CD4-positive, CD25-positive, alpha-beta regulatory T cell (primary cell): ENCODE measurements around the gene SCGB1D4. TPM values are rescaled to one million over a fixed set of nuclear protein-coding genes. Genes with fewer than 3 reads are reported as not detected.
"Not testable (repeated sequence)": the region's sequence is repeated elsewhere in the genome, so short reads cannot be mapped to it uniquely, and the experiment has no call there.

Experiments
- ATAC-seq, 2 donors: fragments of 150-1000 bp; cut with Tn5 transposase; one replicate each; pipeline ENCODE4 v1.10.0; 2021; ENCODE audit warnings: low read depth in 2 of 2, moderate number of reproducible peaks in 2 of 2, moderate library complexity in 1 of 2
- DNase-seq, 3 donors: peaks; one replicate each; pipeline versions ENCODE4 v3.0.0 to v3.0.0-alpha.2; 2012 to 2022; ENCODE audit warnings: mixed read lengths in 1 of 3
- H3K27ac ChIP-seq: one replicate; pipeline ENCODE4 v1.7.0; 2013; ENCODE audit warnings: mild to moderate bottlenecking, low read length; ENCODE audit not compliant: insufficient read depth, poor library complexity, severe bottlenecking
- H3K27me3 ChIP-seq: one replicate; pipeline ENCODE4 v1.7.0; 2013; ENCODE audit warnings: low read length; ENCODE audit not compliant: control insufficient read depth, insufficient read depth
- H3K36me3 ChIP-seq: one replicate; pipeline ENCODE4 v1.7.0; 2013; ENCODE audit warnings: mild to moderate bottlenecking, low read length, moderate library complexity; ENCODE audit not compliant: control insufficient read depth, insufficient read depth
- H3K4me1 ChIP-seq: 2 replicates; pipeline ENCODE4 v1.7.0; 2013; ENCODE audit warnings: mild to moderate bottlenecking, low read length; ENCODE audit not compliant: insufficient read depth, control insufficient read depth, poor library complexity, severe bottlenecking
- H3K4me3 ChIP-seq: one replicate; pipeline ENCODE4 v1.7.0; 2013; ENCODE audit warnings: low read depth, mild to moderate bottlenecking, low read length, moderate library complexity
- H3K9me3 ChIP-seq, 2 experiments: 1 replicate in 1 of 2; 2 replicates in 1 of 2; pipeline ENCODE4 v1.7.0; 2013; ENCODE audit warnings: low read length in 2 of 2, mild to moderate bottlenecking in 1 of 2, moderate library complexity in 1 of 2; ENCODE audit not compliant: control insufficient read depth in 2 of 2
- H3K27ac Mint-ChIP-seq, 3 donors: one replicate each; pipeline ENCODE4 v1.8.0; 2020 to 2022; ENCODE audit warnings: mild to moderate bottlenecking in 3 of 3, mixed read lengths in 3 of 3, moderate library complexity in 2 of 3
- H3K27me3 Mint-ChIP-seq: one replicate; pipeline ENCODE4 v1.8.0; 2022; ENCODE audit warnings: mild to moderate bottlenecking, mixed read lengths
- H3K36me3 Mint-ChIP-seq: one replicate; pipeline ENCODE4 v1.8.0; 2020; ENCODE audit warnings: mixed read lengths
- H3K4me1 Mint-ChIP-seq, 4 donors: one replicate each; pipeline ENCODE4 v1.8.0; 2020 to 2022; ENCODE audit warnings: mixed read lengths in 4 of 4, mild to moderate bottlenecking in 1 of 4
- H3K4me3 Mint-ChIP-seq, 4 donors: one replicate each; pipeline ENCODE4 v1.8.0; 2020 to 2022; ENCODE audit warnings: mild to moderate bottlenecking in 4 of 4, mixed read lengths in 4 of 4, moderate library complexity in 3 of 4
- H3K9me3 Mint-ChIP-seq, 7 donors: one replicate each; pipeline ENCODE4 v1.8.0; 2020 to 2022; ENCODE audit warnings: mixed read lengths in 7 of 7, mild to moderate bottlenecking in 3 of 7, moderate library complexity in 2 of 7
- polyA plus RNA-seq, 4 donors: library from polyadenylated mRNA; unstranded; fragments of 300-500 nt; fragmentation: Illumina TruSeq; gene quantifications; one replicate each; pipeline ENCODE4 v1.2.3, GENCODE V29; 2021
- total RNA-seq: library from RNA; stranded (reverse); gene quantifications from one replicate; pipeline ENCODE4 v1.2.3, GENCODE V29; 2022

Gene SCGB1D4
- total RNA-seq (not detected), polyA plus RNA-seq (not detected)

- no peak within 1 kb of the TSS for H3K4me3 Mint-ChIP-seq
- H3K9me3 ChIP-seq: no peaks in the 10 kb centered on the region
- no peaks in the 10 kb centered on the region for H3K36me3 Mint-ChIP-seq
- H3K4me1 ChIP-seq: no peaks in the 10 kb centered on the region
- H3K27ac ChIP-seq: no peak within 1 kb of the TSS
- no peak within 1 kb of the TSS for H3K4me3 ChIP-seq
- H3K36me3 ChIP-seq: no peaks in the 10 kb centered on the region
- H3K27ac Mint-ChIP-seq: no peak within 1 kb of the TSS
- H3K27me3 ChIP-seq: peaks cover 7% of the 10 kb centered on the region
- no peak for ATAC-seq
- no peaks in the 10 kb centered on the region for H3K9me3 Mint-ChIP-seq
- no peak for DNase-seq
- H3K27me3 Mint-ChIP-seq: peaks cover 25% of the 10 kb centered on the region
- no peaks in the 10 kb centered on the region for H3K4me1 Mint-ChIP-seq
Measured at GRCh38 chr11:62298975-62299374, at the start of gene SCGB1D4. Gene SCGB1D4, minus strand, starts transcription at chr11:62299075. Its CDS starts 65 bp downstream, at chr11:62299010.

GRCh38 chr11:62345861-62346260 is 47.0 kb upstream of the SCGB1D4 start:
- Mint-ChIP-seq H3K36me3 (no peaks in the 10 kb centered on the region), H3K4me1 (no peaks in the 10 kb centered on the region), H3K27ac (no peak overlapping the region), H3K4me3 (no peak overlapping the region), H3K27me3 (peaks cover 12% of the 10 kb centered on the region), H3K9me3 (no peaks in the 10 kb centered on the region)
- no peaks in the 10 kb centered on the region for H3K9me3 ChIP-seq
- ATAC-seq: no peak
- H3K27ac ChIP-seq: no peak overlapping the region
- no peak for DNase-seq
- H3K4me3 ChIP-seq: no peak overlapping the region
- no peaks in the 10 kb centered on the region for H3K27me3 ChIP-seq
- H3K4me1 ChIP-seq: no peaks in the 10 kb centered on the region
- no peaks in the 10 kb centered on the region for H3K36me3 ChIP-seq

- Histone ChIP-seq H3K4me3 (no peak overlapping the region), H3K36me3 (no peaks in the 10 kb centered on the region), H3K9me3 (no peaks in the 10 kb centered on the region), H3K27ac (no peak overlapping the region), H3K27me3 (peaks cover under 1% of the 10 kb centered on the region), H3K4me1 (no peaks in the 10 kb centered on the region)
- H3K27me3 Mint-ChIP-seq: peaks cover 17% of the 10 kb centered on the region
- no peaks in the 10 kb centered on the region for H3K36me3 Mint-ChIP-seq
- H3K4me1 Mint-ChIP-seq: peaks cover 0 to 3% (median 0%) of the 10 kb centered on the region in 4 donors
- ATAC-seq (no peak), DNase-seq (no peak)
- H3K4me3 Mint-ChIP-seq: no peak overlapping the region
- no peak overlapping the region for H3K27ac Mint-ChIP-seq
- H3K9me3 Mint-ChIP-seq: no peaks in the 10 kb centered on the region
Measured at GRCh38 chr11:62344210-62344609, 45.3 kb upstream of the SCGB1D4 start.

- H3K9me3 ChIP-seq, H3K36me3 ChIP-seq, H3K27ac ChIP-seq, ATAC-seq, H3K4me3 Mint-ChIP-seq, H3K4me3 ChIP-seq, H3K27me3 ChIP-seq, H3K27ac Mint-ChIP-seq, H3K36me3 Mint-ChIP-seq, H3K4me1 ChIP-seq, DNase-seq, H3K4me1 Mint-ChIP-seq, H3K9me3 Mint-ChIP-seq: not testable (repeated sequence)
- H3K27me3 Mint-ChIP-seq: peaks cover 21% of the 10 kb centered on the region
Measured at GRCh38 chr11:62343646-62344190, 44.8 kb upstream of the SCGB1D4 start.

- H3K27ac Mint-ChIP-seq: no peak overlapping the region
- no peak overlapping the region for H3K27ac ChIP-seq
- H3K27me3 ChIP-seq: peaks cover 12% of the 10 kb centered on the region
- no peaks in the 10 kb centered on the region for H3K36me3 ChIP-seq
- no peak for ATAC-seq
- no peak for DNase-seq
- peaks cover 0 to under 1% (median 0%) of the 10 kb centered on the region in 7 donors for H3K9me3 Mint-ChIP-seq
- H3K27me3 Mint-ChIP-seq: peaks cover 40% of the 10 kb centered on the region
- no peaks in the 10 kb centered on the region for H3K36me3 Mint-ChIP-seq
- peaks cover 13% of the 10 kb centered on the region for H3K4me1 ChIP-seq
- no peak overlapping the region for H3K4me3 Mint-ChIP-seq
- peaks cover 0 to 15% (median 3%) of the 10 kb centered on the region in 4 donors for H3K4me1 Mint-ChIP-seq
- no peak overlapping the region for H3K4me3 ChIP-seq
- H3K9me3 ChIP-seq: no peaks in the 10 kb centered on the region
Measured at GRCh38 chr11:62341588-62341987, 42.7 kb upstream of the SCGB1D4 start.

- peaks cover 52% of the 10 kb centered on the region for H3K27me3 Mint-ChIP-seq
- Histone ChIP-seq H3K36me3 (no peaks in the 10 kb centered on the region), H3K4me1 (peaks cover 13% of the 10 kb centered on the region), H3K27ac (no peak overlapping the region), H3K9me3 (no peaks in the 10 kb centered on the region), H3K27me3 (peaks cover 19% of the 10 kb centered on the region), H3K4me3 (no peak overlapping the region)
- H3K9me3 Mint-ChIP-seq: peaks cover 0 to 3% (median 0%) of the 10 kb centered on the region in 7 donors
- peak overlapping the region in 1 of 4 donors; percentile 52 for H3K4me3 Mint-ChIP-seq
- no peaks in the 10 kb centered on the region for H3K36me3 Mint-ChIP-seq
- peak; percentile 17 to 70 (median 48) for DNase-seq
- H3K27ac Mint-ChIP-seq: peak overlapping the region in 1 of 3 donors; percentile 5
- peak; percentile 50 to 57 for ATAC-seq
- peaks cover 4 to 22% (median 6%) of the 10 kb centered on the region in 4 donors for H3K4me1 Mint-ChIP-seq
Measured at GRCh38 chr11:62340269-62340901, 41.5 kb upstream of the SCGB1D4 start.

- peak overlapping the region; percentile 51 for H3K4me3 ChIP-seq
Measured at GRCh38 chr11:62338218-62338617, 39.3 kb upstream of the SCGB1D4 start.

More at GRCh38 chr11:62338218-62338617, 39.3 kb upstream of the SCGB1D4 start:
- ATAC-seq: no peak
- H3K4me3 Mint-ChIP-seq: peak overlapping the region; percentile 26 to 88 (median 86)
- Histone ChIP-seq H3K27me3 (peaks cover 23% of the 10 kb centered on the region), H3K36me3 (no peaks in the 10 kb centered on the region), H3K27ac (no peak overlapping the region), H3K9me3 (no peaks in the 10 kb centered on the region), H3K4me1 (peaks cover 13% of the 10 kb centered on the region)
- no peak for DNase-seq
- H3K27ac Mint-ChIP-seq: peak overlapping the region; percentile 9 to 67 (median 44)
- H3K4me1 Mint-ChIP-seq: peaks cover 4 to 22% (median 6%) of the 10 kb centered on the region in 4 donors
- peaks cover 58% of the 10 kb centered on the region for H3K27me3 Mint-ChIP-seq
- peaks cover 0 to 3% (median 0%) of the 10 kb centered on the region in 7 donors for H3K9me3 Mint-ChIP-seq
- no peaks in the 10 kb centered on the region for H3K36me3 Mint-ChIP-seq
